A549 treated with CORT108297 at 1 μM for 4 hours (cell line): ENCODE measurements around the gene TBC1D10A. TPM values are rescaled to one million over a fixed set of nuclear protein-coding genes. Genes with fewer than 3 reads are reported as not detected.

Experiments used
- total RNA-seq: library from RNA; stranded (reverse); fragments of 200-300 nt; extraction: Qiagen RNA extraction; gene quantifications from 5 replicates; pipeline ENCODE4 v1.2.3, GENCODE V29; 2022

TBC1D10A gene, protein sequence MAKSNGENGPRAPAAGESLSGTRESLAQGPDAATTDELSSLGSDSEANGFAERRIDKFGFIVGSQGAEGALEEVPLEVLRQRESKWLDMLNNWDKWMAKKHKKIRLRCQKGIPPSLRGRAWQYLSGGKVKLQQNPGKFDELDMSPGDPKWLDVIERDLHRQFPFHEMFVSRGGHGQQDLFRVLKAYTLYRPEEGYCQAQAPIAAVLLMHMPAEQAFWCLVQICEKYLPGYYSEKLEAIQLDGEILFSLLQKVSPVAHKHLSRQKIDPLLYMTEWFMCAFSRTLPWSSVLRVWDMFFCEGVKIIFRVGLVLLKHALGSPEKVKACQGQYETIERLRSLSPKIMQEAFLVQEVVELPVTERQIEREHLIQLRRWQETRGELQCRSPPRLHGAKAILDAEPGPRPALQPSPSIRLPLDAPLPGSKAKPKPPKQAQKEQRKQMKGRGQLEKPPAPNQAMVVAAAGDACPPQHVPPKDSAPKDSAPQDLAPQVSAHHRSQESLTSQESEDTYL
- total RNA-seq = 8.6 to 11.9 TPM (median 11.1 TPM) in 5 replicates

DNA sequence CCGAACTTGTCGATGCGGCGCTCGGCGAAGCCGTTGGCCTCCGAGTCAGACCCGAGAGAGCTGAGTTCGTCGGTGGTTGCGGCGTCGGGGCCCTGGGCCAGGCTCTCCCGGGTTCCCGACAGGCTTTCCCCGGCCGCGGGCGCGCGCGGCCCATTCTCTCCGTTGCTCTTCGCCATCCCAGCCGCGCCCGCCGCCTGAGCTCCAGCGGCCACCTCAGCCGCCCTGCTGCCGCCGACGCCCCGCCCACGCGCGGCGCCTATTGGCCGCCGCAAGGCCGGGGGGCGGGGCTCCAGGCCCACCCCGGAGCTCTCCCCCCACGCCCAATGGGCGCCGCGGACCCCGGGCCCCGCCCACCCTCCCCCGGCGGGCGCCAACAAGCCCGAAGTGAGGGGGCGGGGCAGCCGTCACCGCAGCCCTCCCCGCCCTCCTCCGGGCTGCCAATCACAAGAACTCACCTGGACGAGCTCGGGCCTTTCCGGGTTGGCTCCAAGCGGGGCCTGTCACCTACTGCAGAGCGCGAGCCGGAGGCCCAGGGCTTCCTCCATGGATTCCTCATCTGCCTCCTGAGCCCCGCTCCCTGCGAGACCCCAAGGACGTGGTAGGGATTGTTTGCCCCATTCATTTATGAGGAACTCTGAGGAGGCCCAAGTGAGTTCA, at the start of gene TBC1D10A:
TSS of gene TBC1D10A (minus strand) at position 236 of the 657 bp plus-strand sequence. CDS start at position 176, 60 bp downstream.

DNA sequence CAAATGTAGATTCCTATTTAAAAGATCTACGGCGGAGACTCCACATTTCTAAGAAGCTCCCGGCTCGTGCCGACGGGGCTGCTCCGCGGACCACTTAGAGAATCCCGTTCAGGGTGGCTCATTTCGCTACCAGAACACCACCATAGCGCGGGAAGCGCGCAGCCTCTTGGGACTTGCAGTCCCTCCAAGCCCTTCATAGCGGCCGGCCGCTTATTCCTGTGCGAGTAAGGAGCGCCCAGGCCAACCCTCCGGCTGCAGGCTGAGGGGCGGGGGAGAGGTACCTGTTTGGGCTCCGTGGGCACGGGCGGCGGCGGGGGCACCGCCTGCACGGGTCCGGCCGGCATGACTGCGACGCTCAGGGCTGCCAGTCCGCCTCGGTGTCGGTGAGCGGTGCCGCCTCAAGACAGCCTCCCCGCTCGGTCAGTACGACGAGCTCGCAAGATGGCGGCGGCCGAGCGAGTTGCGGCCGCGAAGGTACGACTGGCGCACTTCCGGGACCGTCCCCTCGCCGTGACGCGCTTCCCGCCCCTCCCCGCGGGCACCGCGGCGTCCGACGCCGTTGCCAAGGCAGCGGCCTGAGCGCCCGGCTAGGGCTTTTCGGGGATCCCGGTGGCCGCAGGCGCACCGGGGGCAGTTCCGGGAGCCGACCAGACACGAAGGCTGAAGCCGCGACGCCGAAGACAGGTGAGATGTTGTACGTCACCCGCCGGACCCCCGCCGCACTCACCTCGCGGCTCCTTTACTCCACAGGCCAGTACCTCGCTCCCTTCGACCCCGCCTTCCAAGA, 29.9 kb upstream of the TBC1D10A start, which contains the start of the genes CCDC157 and SF3A1:
TSS of gene CCDC157 (plus strand) at position 559 of the 787 bp plus-strand sequence. CDS start 8,994 bp downstream, outside the sequence.
TSS of gene SF3A1 (minus strand) at position 446 of the 787 bp plus-strand sequence. CDS start at position 344, 102 bp downstream.

GRCh38 chr22:30289141-30289979, 37.4 kb downstream of the TBC1D10A start, which contains the start of gene CASTOR1:
Gene CASTOR1, minus strand, starts transcription at chr22:30289505. Its CDS starts 8 bp downstream, at chr22:30289497.

DNA sequence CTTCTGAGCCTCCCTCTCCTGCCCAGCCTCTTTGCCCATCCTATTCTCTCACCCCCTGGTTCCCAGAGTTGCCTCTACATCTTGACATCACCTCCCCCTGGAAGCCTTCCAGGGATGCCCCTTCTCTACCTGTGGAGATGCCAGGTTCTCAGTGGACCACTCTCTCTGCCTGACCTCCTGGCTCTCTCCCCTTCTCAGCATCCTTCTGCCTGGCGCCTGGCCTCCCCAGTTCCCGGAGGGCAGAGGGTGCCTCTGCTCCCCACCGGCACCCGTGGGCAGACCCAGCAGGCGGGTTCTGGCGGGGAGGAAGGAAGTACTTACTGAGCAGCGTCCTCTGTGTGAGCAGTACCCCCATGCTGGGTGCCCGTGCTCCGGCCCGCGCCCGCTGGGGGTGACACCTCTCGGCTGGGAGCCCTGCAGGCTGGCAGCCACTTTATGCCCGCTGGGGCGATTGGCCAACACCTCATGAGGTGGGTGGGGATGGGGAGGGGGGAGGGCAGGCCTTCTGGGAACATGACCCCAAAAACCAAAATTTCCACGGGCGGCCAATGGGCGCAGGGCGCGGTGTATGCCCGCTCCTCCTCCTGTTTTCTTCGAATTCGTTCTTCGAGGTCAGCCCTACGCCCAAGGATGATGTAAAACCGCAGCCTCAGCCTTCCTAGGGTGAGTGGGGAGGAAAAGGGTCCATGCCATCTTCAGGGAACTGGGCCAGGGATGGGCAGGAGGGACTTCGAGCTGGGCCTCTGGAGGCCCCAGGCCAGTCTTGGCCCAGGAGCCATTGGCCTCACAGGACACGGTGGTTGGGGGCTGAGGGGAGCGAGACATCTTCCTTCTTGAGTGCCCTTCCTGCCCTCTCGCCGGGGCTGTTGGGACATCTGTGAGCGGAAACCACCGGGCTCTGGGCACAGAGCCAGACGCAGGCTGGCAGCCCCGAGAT, 60.0 kb downstream of the TBC1D10A start, which contains the start of gene OSM:
TSS of gene OSM (minus strand) at position 407 of the 937 bp plus-strand sequence. CDS start at position 355, 52 bp downstream.

DNA sequence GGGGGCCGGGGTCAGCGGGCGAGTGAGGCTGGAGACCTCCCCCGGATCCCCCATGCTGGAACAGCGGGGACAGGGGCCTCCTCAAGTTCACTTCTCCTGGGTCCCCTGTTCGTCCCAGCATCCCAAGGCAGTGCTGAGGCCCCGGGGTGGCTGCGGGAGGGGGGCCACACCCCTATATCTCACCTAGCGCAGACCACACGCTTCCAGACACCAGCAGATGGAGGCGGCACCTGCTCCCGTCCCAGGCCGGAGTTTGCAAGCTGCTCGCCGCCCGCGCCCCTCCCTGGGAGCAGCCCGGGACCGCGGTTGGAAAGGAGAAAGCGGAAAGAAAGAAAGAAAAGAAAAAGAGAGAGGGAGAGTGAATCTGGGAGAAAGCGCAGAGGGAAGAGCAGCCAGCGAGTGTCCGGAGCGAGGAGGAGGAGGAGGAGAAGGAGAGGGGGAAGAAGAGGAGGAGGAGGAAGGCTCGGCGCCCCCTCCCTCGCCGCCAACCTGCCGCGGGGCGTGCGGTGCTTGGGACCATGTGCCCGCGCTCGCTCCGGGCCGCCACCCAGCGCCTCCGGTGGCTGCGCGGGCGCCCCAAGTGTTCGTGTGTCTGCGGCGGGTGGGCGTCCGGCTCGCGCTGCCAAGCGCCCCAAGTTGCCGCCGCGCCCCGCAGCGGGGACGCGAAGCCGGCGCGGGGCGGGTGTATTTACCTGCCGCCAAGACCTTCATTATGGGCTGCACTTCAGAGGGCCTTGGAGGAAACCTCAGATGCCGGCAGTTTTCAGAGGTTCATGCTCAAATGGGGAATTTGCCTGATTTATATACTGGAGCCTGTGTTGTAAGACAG, 80.5 kb downstream of the TBC1D10A start, which contains the start of gene LIF:
TSS of gene LIF (minus strand) at position 775 of the 829 bp plus-strand sequence. CDS start at position 711, 64 bp downstream.

Other genes starting within 250 kb of the TBC1D10A start
- not detected in 5 replicates for gene HORMAD2, start 246.5 kb downstream of the TBC1D10A start, total RNA-seq
- gene LIF, start 80.2 kb downstream of the TBC1D10A start, total RNA-seq = 25.0 to 39.1 TPM (median 37.2 TPM) in 5 replicates
- 0.05 TPM in 1 of 5 replicates, not detected in the others for gene OSM, start 60.1 kb downstream of the TBC1D10A start, total RNA-seq
- 3.7 to 7.2 TPM (median 5.5 TPM) in 5 replicates for gene CASTOR1, start 37.4 kb downstream of the TBC1D10A start, total RNA-seq
- gene SF3A1, start 30.0 kb upstream of the TBC1D10A start, total RNA-seq = 44.1 to 62.3 TPM (median 61.4 TPM) in 5 replicates
- 2.0 to 3.9 TPM (median 3.3 TPM) in 5 replicates for gene CCDC157, start 30.1 kb upstream of the TBC1D10A start, total RNA-seq
- gene RNF215, start 60.5 kb upstream of the TBC1D10A start, total RNA-seq = 13.8 to 22.0 TPM (median 19.7 TPM) in 5 replicates
- 25.7 to 46.7 TPM (median 42.7 TPM) in 5 replicates for gene SEC14L2, start 70.1 kb upstream of the TBC1D10A start, total RNA-seq
- 67.6 to 78.1 TPM (median 74.0 TPM) in 5 replicates for gene MTFP1, start 98.8 kb upstream of the TBC1D10A start, total RNA-seq
- gene SEC14L3, start 145.1 kb upstream of the TBC1D10A start, total RNA-seq = not detected in 5 replicates
- 4.4 to 6.7 TPM (median 5.9 TPM) in 5 replicates for gene SEC14L4, start 178.8 kb upstream of the TBC1D10A start, total RNA-seq
- 0.03 TPM in 1 of 5 replicates, not detected in the others for gene SEC14L6, start 219.8 kb upstream of the TBC1D10A start, total RNA-seq
- gene GAL3ST1, start 247.7 kb upstream of the TBC1D10A start, total RNA-seq = 6.1 to 10.2 TPM (median 9.2 TPM) in 5 replicates